Smooth muscle cell (in vitro differentiated cells): ENCODE results near the gene AGXT. TPM values are rescaled to one million over a fixed set of nuclear protein-coding genes. Genes with fewer than 3 reads are reported as not detected.

Experiments
- DNase-seq: peaks from one replicate; lab custom pipeline; 2025; ENCODE audit not compliant: unreplicated experiment; lab: John Stamatoyannopoulos, UW
- H2AFZ ChIP-seq: fragments of 200-600 bp; sonication (generic); 2 replicates; pipeline ENCODE4 v1.6.0; 2016; ENCODE audit warnings: antibody characterized with exemption, low read depth, mild to moderate bottlenecking
- H3F3A ChIP-seq: fragments of 200-600 bp; sonication (generic); 2 replicates; pipeline ENCODE4 v1.6.0; 2017; ENCODE audit warnings: antibody characterized with exemption, low read depth
- H3K27ac ChIP-seq: fragments of 200-600 bp; sonication (generic); 2 replicates; pipeline ENCODE4 v1.5.1; 2016; ENCODE audit warnings: low read depth, mild to moderate bottlenecking
- H3K27me3 ChIP-seq: fragments of 200-600 bp; sonication (generic); 2 replicates; pipeline ENCODE4 v1.6.1; 2016; ENCODE audit warnings: low read depth, mild to moderate bottlenecking
- H3K36me3 ChIP-seq: fragments of 200-600 bp; sonication (generic); 2 replicates; pipeline ENCODE4 v1.5.1; 2016; ENCODE audit warnings: low read depth
- H3K4me1 ChIP-seq: fragments of 200-600 bp; sonication (generic); 2 replicates; pipeline ENCODE4 v1.5.1; 2016; ENCODE audit warnings: low read depth
- H3K4me2 ChIP-seq: fragments of 200-600 bp; sonication (generic); 2 replicates; pipeline ENCODE4 v1.6.0; 2016; ENCODE audit warnings: mild to moderate bottlenecking
- H3K4me3 ChIP-seq: fragments of 200-600 bp; sonication (generic); 2 replicates; pipeline ENCODE4 v1.5.1; 2016; ENCODE audit warnings: mild to moderate bottlenecking
- H3K79me2 ChIP-seq: fragments of 200-600 bp; sonication (generic); 2 replicates; pipeline ENCODE4 v1.6.0; 2016; ENCODE audit warnings: low read depth, mild to moderate bottlenecking
- H3K9ac ChIP-seq: fragments of 200-600 bp; sonication (generic); 2 replicates; pipeline ENCODE4 v1.6.0; 2016; ENCODE audit warnings: low read depth
- H3K9me3 ChIP-seq: fragments of 200-600 bp; sonication (generic); replicated peaks from 2 replicates; pipeline ENCODE4 v1.5.1; 2016; ENCODE audit warnings: low read depth
- H4K20me1 ChIP-seq: fragments of 200-600 bp; sonication (generic); 2 replicates; pipeline ENCODE4 v1.6.0; 2016; ENCODE audit warnings: low read depth
- WGBS: methylation state at CpG from one replicate; pipeline ENCODE4 v1.1.7; 2016; ENCODE audit warnings: low lambda C conversion rate; 5-methylcytosine and 5-hydroxymethylcytosine counted together
- polyA plus RNA-seq: library from polyadenylated mRNA; unstranded; fragments of >200 nt; fragmentation: Nextera tagmentation; extraction: Ambion mirVana; gene quantifications from 2 replicates; pipeline ENCODE4 v1.2.1, GENCODE V29; 2016
- total RNA-seq: library from RNA; depleted of rRNA; stranded (reverse); fragments of >200 nt; gene quantifications from 2 replicates; pipeline ENCODE4 v1.2.3, GENCODE V29; 2014
- TF ChIP-seq, protein P1 (sequence below): fragments of 200-600 bp; sonication (generic); IDR thresholded peaks from 2 replicates; pipeline ENCODE4 v1.5.1; 2017; ENCODE audit warnings: borderline replicate concordance, mild to moderate bottlenecking, antibody characterized with exemption; ENCODE audit not compliant: insufficient read depth, poor library complexity, severe bottlenecking

Gene AGXT
- total and polyA plus RNA-seq, 2 experiments from 2014 or later, result not detected

DNA sequence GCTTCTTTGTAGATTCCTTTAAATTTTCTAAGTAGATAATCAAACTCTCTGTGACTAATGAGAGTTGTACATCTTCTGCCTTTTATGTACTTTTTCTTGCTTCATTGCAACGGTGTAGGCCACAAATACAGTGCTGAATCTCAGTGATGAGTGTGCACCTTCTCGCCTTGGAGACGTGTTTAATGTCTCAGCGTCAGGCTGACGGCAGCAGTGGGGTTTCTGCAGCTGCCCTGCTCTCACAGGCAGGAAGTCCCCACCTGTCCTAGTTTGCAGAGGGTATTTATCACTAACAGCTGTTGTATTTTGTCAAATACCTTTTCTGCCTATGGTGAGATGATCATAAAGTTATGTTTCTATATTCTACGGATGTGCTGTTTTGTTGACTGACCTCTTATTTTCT lies 13.3 kb downstream of the AGXT start:
- Histone ChIP-seq H3K4me3 (no peak overlapping the region), H3K4me2 (no peak overlapping the region), H3K27me3 (peaks cover 3% of the 10 kb centered on the region), H3K36me3 (no peaks in the 10 kb centered on the region), H4K20me1 (no peaks in the 10 kb centered on the region), H3K4me1 (peaks cover 6% of the 10 kb centered on the region), H3K9me3 (no peaks in the 10 kb centered on the region), H2AFZ (no peak overlapping the region), H3K9ac (no peak overlapping the region), H3F3A (no peaks in the 10 kb centered on the region), H3K79me2 (no peaks in the 10 kb centered on the region), H3K27ac (no peak overlapping the region)
- WGBS, result 57% methylated on average over 6 of the region's 6 CpGs
- TF ChIP-seq, protein P1, sequence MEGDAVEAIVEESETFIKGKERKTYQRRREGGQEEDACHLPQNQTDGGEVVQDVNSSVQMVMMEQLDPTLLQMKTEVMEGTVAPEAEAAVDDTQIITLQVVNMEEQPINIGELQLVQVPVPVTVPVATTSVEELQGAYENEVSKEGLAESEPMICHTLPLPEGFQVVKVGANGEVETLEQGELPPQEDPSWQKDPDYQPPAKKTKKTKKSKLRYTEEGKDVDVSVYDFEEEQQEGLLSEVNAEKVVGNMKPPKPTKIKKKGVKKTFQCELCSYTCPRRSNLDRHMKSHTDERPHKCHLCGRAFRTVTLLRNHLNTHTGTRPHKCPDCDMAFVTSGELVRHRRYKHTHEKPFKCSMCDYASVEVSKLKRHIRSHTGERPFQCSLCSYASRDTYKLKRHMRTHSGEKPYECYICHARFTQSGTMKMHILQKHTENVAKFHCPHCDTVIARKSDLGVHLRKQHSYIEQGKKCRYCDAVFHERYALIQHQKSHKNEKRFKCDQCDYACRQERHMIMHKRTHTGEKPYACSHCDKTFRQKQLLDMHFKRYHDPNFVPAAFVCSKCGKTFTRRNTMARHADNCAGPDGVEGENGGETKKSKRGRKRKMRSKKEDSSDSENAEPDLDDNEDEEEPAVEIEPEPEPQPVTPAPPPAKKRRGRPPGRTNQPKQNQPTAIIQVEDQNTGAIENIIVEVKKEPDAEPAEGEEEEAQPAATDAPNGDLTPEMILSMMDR, result no peak
- no peak for DNase-seq

DNA sequence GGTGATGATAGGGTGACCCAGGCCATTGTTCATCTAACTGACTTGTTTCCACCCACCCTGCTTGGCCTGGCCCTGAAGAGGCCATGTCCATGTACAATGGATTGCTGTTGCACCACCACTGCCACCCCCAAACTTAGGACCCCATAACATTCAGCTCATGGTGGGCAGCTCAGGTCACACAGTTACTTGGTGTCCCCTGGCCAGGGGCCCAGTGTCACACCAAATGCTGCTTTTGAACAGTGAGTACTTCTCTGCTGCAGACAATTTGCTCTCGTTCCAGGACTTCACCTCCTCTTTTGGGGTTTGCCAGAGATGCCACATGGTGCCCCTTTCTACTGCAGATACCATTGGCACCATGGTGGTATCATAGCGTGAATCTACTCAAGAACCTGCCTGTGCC lies 15.6 kb downstream of the AGXT start:
- Histone ChIP-seq H3K27ac (no peak overlapping the region), H3K4me3 (no peak overlapping the region), H3K27me3 (peaks cover 3% of the 10 kb centered on the region), H4K20me1 (no peaks in the 10 kb centered on the region), H3K9ac (no peak overlapping the region), H3K9me3 (no peaks in the 10 kb centered on the region), H3F3A (no peaks in the 10 kb centered on the region), H3K4me1 (peaks cover 6% of the 10 kb centered on the region), H3K36me3 (no peaks in the 10 kb centered on the region), H3K79me2 (no peaks in the 10 kb centered on the region), H3K4me2 (no peak overlapping the region), H2AFZ (no peak overlapping the region)
- 91% methylated on average over 2 of the region's 2 CpGs for WGBS
- DNase-seq, result no peak
- TF ChIP-seq, protein P1, result no peak

GRCh38 chr2:240884745-240885144 lies 16.1 kb downstream of the AGXT start:
- Histone ChIP-seq H3K27ac (no peak overlapping the region), H3K4me2 (no peak overlapping the region), H3K4me1 (peaks cover 6% of the 10 kb centered on the region), H3K36me3 (no peaks in the 10 kb centered on the region), H3K79me2 (no peaks in the 10 kb centered on the region), H2AFZ (no peak overlapping the region), H3K9ac (no peak overlapping the region), H3K4me3 (no peak overlapping the region), H3K9me3 (no peaks in the 10 kb centered on the region), H3K27me3 (peaks cover 3% of the 10 kb centered on the region), H3F3A (no peaks in the 10 kb centered on the region), H4K20me1 (no peaks in the 10 kb centered on the region)
- TF ChIP-seq, protein P1, result no peak
- DNase-seq, result no peak
- 60% methylated on average over 3 of the region's 3 CpGs for WGBS

DNA sequence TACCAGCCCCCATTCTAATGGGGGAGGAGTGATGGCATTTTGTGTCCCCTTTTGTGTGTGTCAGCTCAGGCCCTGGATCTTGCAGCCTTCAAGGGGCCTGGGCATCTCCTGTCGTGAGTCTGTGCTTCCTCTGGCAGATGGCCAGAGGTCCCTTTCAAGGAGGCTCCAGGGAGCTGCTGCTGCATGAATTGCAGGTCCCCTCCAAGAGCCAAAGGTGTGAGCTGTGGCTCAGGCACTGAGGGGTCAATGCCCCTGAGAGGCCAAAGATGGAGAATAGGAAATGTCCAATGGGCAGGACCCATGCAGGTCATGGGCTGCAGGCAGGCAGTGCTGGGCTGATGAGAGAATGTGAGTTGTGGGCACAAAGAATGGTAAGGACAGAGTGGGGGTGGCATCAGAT lies 16.9 kb downstream of the AGXT start:
- H3K36me3 ChIP-seq, result no peaks in the 10 kb centered on the region
- peaks cover 3% of the 10 kb centered on the region for H3K27me3 ChIP-seq
- H3K9ac ChIP-seq, result no peak overlapping the region
- TF ChIP-seq, protein P1, result no peak
- no peak overlapping the region for H3K4me2 ChIP-seq
- no peaks in the 10 kb centered on the region for H3F3A ChIP-seq
- no peak overlapping the region for H3K4me3 ChIP-seq
- no peaks in the 10 kb centered on the region for H3K9me3 ChIP-seq
- no peak overlapping the region for H3K27ac ChIP-seq
- H3K4me1 ChIP-seq, result peaks cover 6% of the 10 kb centered on the region
- H4K20me1 ChIP-seq, result no peaks in the 10 kb centered on the region
- no peak overlapping the region for H2AFZ ChIP-seq
- DNase-seq, result no peak
- WGBS, result 58% methylated on average over 1 of the region's 1 CpG
- H3K79me2 ChIP-seq, result no peaks in the 10 kb centered on the region
